HG03045 (cell line): ENCODE measurements around the gene MAPT.

Source experiments
- ATAC-seq: cut with Tn5 transposase; IDR thresholded peaks from one replicate; pipeline ENCODE4 v1.9.1; 2021; ENCODE audit warnings: mild to moderate bottlenecking, moderate library complexity; ENCODE audit not compliant: unreplicated experiment

Gene MAPT

GRCh38 chr17:45969726-45970125, 75.4 kb downstream of the MAPT start:
- no peak for ATAC-seq

GRCh38 chr17:45970659-45971058, 76.3 kb downstream of the MAPT start:
- no peak for ATAC-seq

- no peak for ATAC-seq
Observed at GRCh38 chr17:45971698-45972141, 77.4 kb downstream of the MAPT start.

GRCh38 chr17:45972531-45972930, 78.2 kb downstream of the MAPT start:
- ATAC-seq = no peak

GRCh38 chr17:45973099-45973780, 78.9 kb downstream of the MAPT start:
- ATAC-seq = no peak

GRCh38 chr17:45973946-45974859, 79.8 kb downstream of the MAPT start:
- ATAC-seq = no peak

GRCh38 chr17:45974916-45975630, 80.7 kb downstream of the MAPT start:
- ATAC-seq = no peak

- ATAC-seq = no peak
Observed at GRCh38 chr17:45975640-45976295, 81.4 kb downstream of the MAPT start.

- ATAC-seq = no peak
Observed at GRCh38 chr17:45976391-45976754, 82.0 kb downstream of the MAPT start.

- ATAC-seq = no peak
Observed at GRCh38 chr17:45976755-45977505, 82.6 kb downstream of the MAPT start.

GRCh38 chr17:45977506-45977824, 83.1 kb downstream of the MAPT start:
- no peak for ATAC-seq

GRCh38 chr17:45977976-45978626, 83.7 kb downstream of the MAPT start:
- ATAC-seq = no peak

- no peak for ATAC-seq
Observed at GRCh38 chr17:45979137-45979536, 84.8 kb downstream of the MAPT start.

- ATAC-seq = no peak
Observed at GRCh38 chr17:45980855-45981254, 86.5 kb downstream of the MAPT start.

GRCh38 chr17:45981306-45981705, 87.0 kb downstream of the MAPT start:
- no peak for ATAC-seq

GRCh38 chr17:45982791-45983613, 88.6 kb downstream of the MAPT start:
- ATAC-seq = no peak

GRCh38 chr17:45983614-45984310, 89.4 kb downstream of the MAPT start:
- no peak for ATAC-seq

- ATAC-seq = no peak
Observed at GRCh38 chr17:45984368-45984767, 90.0 kb downstream of the MAPT start.
